K562 (cell line): ENCODE results near the gene ACADVL. TPM values are rescaled to one million over a fixed set of nuclear protein-coding genes. Genes with fewer than 3 reads are reported as not detected.

Experiments used
- ARID2 ChIP-seq: fragments of 450-650 bp; IDR thresholded peaks from 2 replicates; pipeline ENCODE4 v1.6.1; 2017; ENCODE audit warnings: antibody characterized with exemption, mild to moderate bottlenecking
- BRF1 ChIP-seq: IDR thresholded peaks from 3 replicates; pipeline ENCODE4 v1.6.1; 2011; ENCODE audit warnings: borderline replicate concordance, mild to moderate bottlenecking; ENCODE audit not compliant: insufficient read length; ENCODE audit errors: extremely low read depth
- COPS2 ChIP-seq: fragments of 450-650 bp; conservative IDR thresholded peaks from 2 replicates; pipeline ENCODE4 v1.6.1; 2016; ENCODE audit warnings: mild to moderate bottlenecking, moderate library complexity
- HMG20B ChIP-seq: fragments of 250-450 bp; sonication (Bioruptor Pico); IDR thresholded peaks from 2 replicates; pipeline ENCODE4 v1.5.0; 2021; ENCODE audit warnings: mild to moderate bottlenecking
- MCM2 ChIP-seq: fragments of 450-650 bp; IDR thresholded peaks from 2 replicates; pipeline ENCODE4 v1.6.1; 2017; ENCODE audit warnings: low read depth, mild to moderate bottlenecking
- NFIC ChIP-seq: fragments of 450-650 bp; IDR thresholded peaks from 2 replicates; pipeline ENCODE4 v1.6.1; 2017; ENCODE audit warnings: mild to moderate bottlenecking, inconsistent platforms
- RAD21 ChIP-seq, 2 experiments: fragments of 250-450 bp in 1 of 2; fragments of 450-650 bp in 1 of 2; sonication (Bioruptor Pico) in 1 of 2; formaldehyde crosslinking in 1 of 2; IDR thresholded peaks in 1 of 2; conservative IDR thresholded peaks in 1 of 2; 2 replicates each; pipeline versions ENCODE4 v1.4.0 to v1.8.0; 2020 to 2022; ENCODE audit warnings: mild to moderate bottlenecking in 2 of 2, moderate library complexity in 1 of 2
- SP2 ChIP-seq: IDR thresholded peaks from 2 replicates; pipeline ENCODE4 v1.6.1; 2011; ENCODE audit warnings: mild to moderate bottlenecking, low read depth, low read length, moderate library complexity; ENCODE audit not compliant: poor library complexity, severe bottlenecking; ENCODE audit errors: extremely low read depth
- TFAM ChIP-seq: fragments of 250-450 bp; sonication (Bioruptor Pico); conservative IDR thresholded peaks from 2 replicates; pipeline ENCODE4 v1.5.0; 2021; ENCODE audit warnings: mild to moderate bottlenecking, moderate library complexity
- TOE1 ChIP-seq, 2 experiments: fragments of 450-650 bp in 1 of 2; sonication (generic) in 1 of 2; formaldehyde crosslinking in 1 of 2; IDR thresholded peaks; 2 replicates each; pipeline versions ENCODE4 v1.7.1 to v1.8.0; 2016 to 2022; ENCODE audit warnings: borderline replicate concordance in 2 of 2, mild to moderate bottlenecking in 2 of 2, antibody characterized with exemption in 1 of 2, inconsistent platforms in 1 of 2, low read depth in 1 of 2, missing genetic modification reagents in 1 of 2, moderate library complexity in 1 of 2
- YY1 ChIP-seq, 3 experiments: IDR thresholded peaks; 2 replicates each; pipeline ENCODE4 v1.6.1; 2011; ENCODE audit warnings: low read length in 2 of 3, mild to moderate bottlenecking in 2 of 3, moderate library complexity in 2 of 3, borderline replicate concordance in 1 of 3, control low read depth in 1 of 3, low read depth in 1 of 3; ENCODE audit not compliant: insufficient read depth in 3 of 3, insufficient replicate concordance in 2 of 3, control insufficient read depth in 1 of 3, insufficient read length in 1 of 3; ENCODE audit errors: extremely low read depth in 1 of 3
- ZNF174 ChIP-seq: fragments of 250-450 bp; sonication (Bioruptor Pico); IDR thresholded peaks from 2 replicates; pipeline ENCODE4 v1.4.0; 2020; ENCODE audit warnings: mild to moderate bottlenecking
- ZNF431 ChIP-seq: sonication (generic); formaldehyde crosslinking; IDR thresholded peaks from 2 replicates; pipeline ENCODE4 v1.8.0; 2022; ENCODE audit warnings: mild to moderate bottlenecking, missing genetic modification reagents
- ZNF766 ChIP-seq: fragments of 200-800 bp; sonication (Bioruptor generic); conservative IDR thresholded peaks from 2 replicates; pipeline ENCODE4 v1.6.1; 2016; ENCODE audit warnings: missing genetic modification characterization, missing compliant biosample characterization
- polyA plus RNA-seq, 8 experiments: library from polyadenylated mRNA; depleted of rRNA in 4 of 8; stranded (reverse) in 5 of 8; unstranded in 3 of 8; fragments of >200 nt; fragmentation: Nextera tagmentation in 2 of 8; fragmentation: Illumina TruSeq in 1 of 8; extraction: Ambion mirVana in 2 of 8; extraction: Trizol in 1 of 8; gene quantifications; 2 replicates each; pipeline versions ENCODE4 v1.2.1 to v1.2.3, GENCODE V29; 2011 to 2014; ENCODE audit warnings: inconsistent platforms in 1 of 8, missing spikeins in 1 of 8
- total RNA-seq, 7 experiments: library from RNA; depleted of rRNA in 6 of 7; stranded (reverse); fragments of >200 nt in 6 of 7; fragmentation: Illumina TruSeq in 2 of 7; extraction: Trizol in 2 of 7; gene quantifications; 2 replicates each; pipeline versions ENCODE4 v1.2.1 to v1.2.3, GENCODE V29; 2011 to 2021; ENCODE audit warnings: low replicate concordance in 1 of 7
- TF ChIP-seq, protein P1 (sequence below): fragments of 250-450 bp; sonication (Bioruptor Pico); IDR thresholded peaks from 2 replicates; pipeline ENCODE4 v1.4.0; 2020; ENCODE audit warnings: mild to moderate bottlenecking, moderate library complexity
- TF ChIP-seq, protein P2 (sequence below): sonication (generic); formaldehyde crosslinking; IDR thresholded peaks from 2 replicates; pipeline ENCODE4 v1.8.0; 2023; ENCODE audit warnings: missing genetic modification reagents, mild to moderate bottlenecking, borderline replicate concordance

Gene ACADVL
- total and polyA plus RNA-seq, 9 of the 15 experiments (the other 6 are each of a cell fraction or from before 2014, with no cell fraction given): 25.5 to 449 (median 214) TPM

DNA sequence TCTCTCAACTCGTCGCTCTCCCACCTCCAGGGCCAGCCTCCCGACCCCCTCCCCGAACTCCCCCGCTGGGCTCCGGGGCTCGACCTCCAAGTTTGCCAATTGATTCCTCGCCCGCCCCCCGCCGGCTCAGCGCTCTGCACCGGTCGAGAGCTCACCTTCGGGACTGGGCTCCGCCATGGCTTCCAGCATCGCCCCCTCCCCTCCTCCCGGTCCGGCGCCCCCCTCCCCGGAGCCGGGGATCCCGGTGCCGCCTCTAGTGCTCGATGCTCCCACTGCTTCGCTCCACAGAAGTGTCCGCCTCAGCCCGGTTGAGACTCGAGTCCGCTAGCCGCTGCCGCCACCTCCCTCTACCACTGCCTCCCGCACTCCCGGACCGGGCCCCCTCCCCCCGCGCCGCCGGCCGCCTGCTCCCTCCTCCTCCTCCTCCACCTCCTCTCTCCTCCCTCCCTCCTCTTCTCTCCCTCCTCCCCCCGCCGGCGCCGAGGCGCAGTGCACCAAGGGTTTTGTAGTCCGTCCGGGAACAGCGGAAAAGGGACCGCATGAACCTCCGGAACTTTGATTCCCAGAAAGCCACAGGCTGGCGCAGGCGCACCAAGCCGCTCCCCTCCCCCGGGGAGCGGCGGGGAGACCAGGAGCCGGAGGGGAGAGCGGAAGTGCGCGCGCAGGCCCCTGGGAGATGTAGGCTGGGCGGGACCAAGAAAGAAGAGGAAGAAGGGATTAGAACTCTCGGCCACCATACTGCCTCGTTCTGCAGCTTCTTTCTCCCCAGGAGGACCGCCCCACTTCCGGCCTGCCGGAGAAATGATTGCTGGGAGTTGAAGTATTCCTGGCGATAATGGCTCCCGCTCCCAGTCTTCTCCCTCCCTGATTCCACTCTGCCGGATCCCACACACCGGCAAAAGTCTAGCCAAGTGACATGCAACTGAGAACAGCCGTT, 19.6 kb downstream of the ACADVL start, which contains the start of gene PHF23 (continued):
- TF ChIP-seq, protein P1, sequence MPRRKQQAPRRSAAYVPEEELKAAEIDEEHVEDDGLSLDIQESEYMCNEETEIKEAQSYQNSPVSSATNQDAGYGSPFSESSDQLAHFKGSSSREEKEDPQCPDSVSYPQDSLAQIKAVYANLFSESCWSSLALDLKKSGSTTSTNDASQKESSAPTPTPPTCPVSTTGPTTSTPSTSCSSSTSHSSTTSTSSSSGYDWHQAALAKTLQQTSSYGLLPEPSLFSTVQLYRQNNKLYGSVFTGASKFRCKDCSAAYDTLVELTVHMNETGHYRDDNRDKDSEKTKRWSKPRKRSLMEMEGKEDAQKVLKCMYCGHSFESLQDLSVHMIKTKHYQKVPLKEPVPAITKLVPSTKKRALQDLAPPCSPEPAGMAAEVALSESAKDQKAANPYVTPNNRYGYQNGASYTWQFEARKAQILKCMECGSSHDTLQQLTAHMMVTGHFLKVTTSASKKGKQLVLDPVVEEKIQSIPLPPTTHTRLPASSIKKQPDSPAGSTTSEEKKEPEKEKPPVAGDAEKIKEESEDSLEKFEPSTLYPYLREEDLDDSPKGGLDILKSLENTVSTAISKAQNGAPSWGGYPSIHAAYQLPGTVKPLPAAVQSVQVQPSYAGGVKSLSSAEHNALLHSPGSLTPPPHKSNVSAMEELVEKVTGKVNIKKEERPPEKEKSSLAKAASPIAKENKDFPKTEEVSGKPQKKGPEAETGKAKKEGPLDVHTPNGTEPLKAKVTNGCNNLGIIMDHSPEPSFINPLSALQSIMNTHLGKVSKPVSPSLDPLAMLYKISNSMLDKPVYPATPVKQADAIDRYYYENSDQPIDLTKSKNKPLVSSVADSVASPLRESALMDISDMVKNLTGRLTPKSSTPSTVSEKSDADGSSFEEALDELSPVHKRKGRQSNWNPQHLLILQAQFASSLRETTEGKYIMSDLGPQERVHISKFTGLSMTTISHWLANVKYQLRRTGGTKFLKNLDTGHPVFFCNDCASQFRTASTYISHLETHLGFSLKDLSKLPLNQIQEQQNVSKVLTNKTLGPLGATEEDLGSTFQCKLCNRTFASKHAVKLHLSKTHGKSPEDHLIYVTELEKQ (CRISPR knock-in tag): no peak
- TF ChIP-seq ARID2 (no peak), YY1 (IDR thresholded peaks at IDR 0.05; ENCODE audit: borderline replicate concordance in 1 of 3, control insufficient read depth in 1 of 3, extremely low read depth in 1 of 3, insufficient read depth in 3 of 3, insufficient read length in 1 of 3, insufficient replicate concordance in 2 of 3, low read depth in 1 of 3, low read length in 2 of 3) (peak; percentile 20 to 88 (median 82)), MCM2 (peak; percentile 93), ZNF174 (CRISPR knock-in tag) (no peak), BRF1 (no peak), NFIC (0 out of 2 replicates have a peak, but pooled peaks have one; percentile 8), HMG20B (no peak), RAD21 (CRISPR knock-in tag; conservative IDR thresholded peaks at IDR 0.05 in 1 of 2, IDR thresholded peaks at IDR 0.05 in 1 of 2) (no peak), SP2 (no peak), ZNF766 (CRISPR knock-in tag) (peak; percentile 74), ZNF431 (no peak), COPS2 (no peak), TOE1 (IDR thresholded peaks at IDR 0.05; ENCODE audit: borderline replicate concordance) (peak; percentile 68; the same call in 1 of the 2 replicates), TOE1 (CRISPR knock-in tag; IDR thresholded peaks at IDR 0.05; ENCODE audit: borderline replicate concordance, low read depth) (no peak), TFAM (CRISPR knock-in tag) (no peak)
- TF ChIP-seq, protein P2, sequence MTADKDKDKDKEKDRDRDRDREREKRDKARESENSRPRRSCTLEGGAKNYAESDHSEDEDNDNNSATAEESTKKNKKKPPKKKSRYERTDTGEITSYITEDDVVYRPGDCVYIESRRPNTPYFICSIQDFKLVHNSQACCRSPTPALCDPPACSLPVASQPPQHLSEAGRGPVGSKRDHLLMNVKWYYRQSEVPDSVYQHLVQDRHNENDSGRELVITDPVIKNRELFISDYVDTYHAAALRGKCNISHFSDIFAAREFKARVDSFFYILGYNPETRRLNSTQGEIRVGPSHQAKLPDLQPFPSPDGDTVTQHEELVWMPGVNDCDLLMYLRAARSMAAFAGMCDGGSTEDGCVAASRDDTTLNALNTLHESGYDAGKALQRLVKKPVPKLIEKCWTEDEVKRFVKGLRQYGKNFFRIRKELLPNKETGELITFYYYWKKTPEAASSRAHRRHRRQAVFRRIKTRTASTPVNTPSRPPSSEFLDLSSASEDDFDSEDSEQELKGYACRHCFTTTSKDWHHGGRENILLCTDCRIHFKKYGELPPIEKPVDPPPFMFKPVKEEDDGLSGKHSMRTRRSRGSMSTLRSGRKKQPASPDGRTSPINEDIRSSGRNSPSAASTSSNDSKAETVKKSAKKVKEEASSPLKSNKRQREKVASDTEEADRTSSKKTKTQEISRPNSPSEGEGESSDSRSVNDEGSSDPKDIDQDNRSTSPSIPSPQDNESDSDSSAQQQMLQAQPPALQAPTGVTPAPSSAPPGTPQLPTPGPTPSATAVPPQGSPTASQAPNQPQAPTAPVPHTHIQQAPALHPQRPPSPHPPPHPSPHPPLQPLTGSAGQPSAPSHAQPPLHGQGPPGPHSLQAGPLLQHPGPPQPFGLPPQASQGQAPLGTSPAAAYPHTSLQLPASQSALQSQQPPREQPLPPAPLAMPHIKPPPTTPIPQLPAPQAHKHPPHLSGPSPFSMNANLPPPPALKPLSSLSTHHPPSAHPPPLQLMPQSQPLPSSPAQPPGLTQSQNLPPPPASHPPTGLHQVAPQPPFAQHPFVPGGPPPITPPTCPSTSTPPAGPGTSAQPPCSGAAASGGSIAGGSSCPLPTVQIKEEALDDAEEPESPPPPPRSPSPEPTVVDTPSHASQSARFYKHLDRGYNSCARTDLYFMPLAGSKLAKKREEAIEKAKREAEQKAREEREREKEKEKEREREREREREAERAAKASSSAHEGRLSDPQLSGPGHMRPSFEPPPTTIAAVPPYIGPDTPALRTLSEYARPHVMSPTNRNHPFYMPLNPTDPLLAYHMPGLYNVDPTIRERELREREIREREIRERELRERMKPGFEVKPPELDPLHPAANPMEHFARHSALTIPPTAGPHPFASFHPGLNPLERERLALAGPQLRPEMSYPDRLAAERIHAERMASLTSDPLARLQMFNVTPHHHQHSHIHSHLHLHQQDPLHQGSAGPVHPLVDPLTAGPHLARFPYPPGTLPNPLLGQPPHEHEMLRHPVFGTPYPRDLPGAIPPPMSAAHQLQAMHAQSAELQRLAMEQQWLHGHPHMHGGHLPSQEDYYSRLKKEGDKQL (CRISPR knock-in tag): no peak
